ENCODE results near the gene KRTAP12-3.
"Not testable (repeated sequence)": the region's sequence is repeated elsewhere in the genome, so short reads cannot be mapped to it uniquely, and the experiment has no call there.

Gene KRTAP12-3

GRCh38 chr21:44686843-44687561, 29.3 kb downstream of the KRTAP12-3 start:
- no peak for DNase-seq

GRCh38 chr21:44687671-44688070, 29.9 kb downstream of the KRTAP12-3 start:
- DNase-seq = no peak

- DNase-seq = not testable (repeated sequence)
Observed at GRCh38 chr21:44689740-44690139, 32.0 kb downstream of the KRTAP12-3 start.

GRCh38 chr21:44691686-44692085, 34.0 kb downstream of the KRTAP12-3 start:
- no peak for DNase-seq

- DNase-seq = no peak
Observed at GRCh38 chr21:44692798-44693512, 35.2 kb downstream of the KRTAP12-3 start.

- peak; percentile 31 for DNase-seq
Observed at GRCh38 chr21:44694776-44695175, 37.0 kb downstream of the KRTAP12-3 start.

GRCh38 chr21:44695184-44695583, 37.5 kb downstream of the KRTAP12-3 start:
- no peak for DNase-seq

- DNase-seq = no peak
Observed at GRCh38 chr21:44695641-44696040, 37.9 kb downstream of the KRTAP12-3 start.

- no peak for DNase-seq
Observed at GRCh38 chr21:44696572-44696971, 38.8 kb downstream of the KRTAP12-3 start.

GRCh38 chr21:44697172-44697810, 39.6 kb downstream of the KRTAP12-3 start, which contains the start of gene KRTAP10-12:
TSS of gene KRTAP10-12 (plus strand) at chr21:44697172. CDS start at chr21:44697202, 30 bp downstream.
- DNase-seq = not testable (repeated sequence)

- no peak for DNase-seq
Observed at GRCh38 chr21:44697811-44698734, 40.3 kb downstream of the KRTAP12-3 start.

- DNase-seq = peak; percentile 60
Observed at GRCh38 chr21:44699502-44700001, 41.8 kb downstream of the KRTAP12-3 start.

GRCh38 chr21:44700101-44701022, 42.6 kb downstream of the KRTAP12-3 start:
- no peak for DNase-seq

- no peak for DNase-seq
Observed at GRCh38 chr21:44701023-44701400, 43.3 kb downstream of the KRTAP12-3 start.

- DNase-seq = no peak
Observed at GRCh38 chr21:44701541-44701940, 43.8 kb downstream of the KRTAP12-3 start.

GRCh38 chr21:44702111-44702972, 44.6 kb downstream of the KRTAP12-3 start:
- DNase-seq = no peak

GRCh38 chr21:44702973-44703730, 45.4 kb downstream of the KRTAP12-3 start:
- DNase-seq = no peak

GRCh38 chr21:44703731-44704635, 46.3 kb downstream of the KRTAP12-3 start:
- DNase-seq = no peak
